Head of caudate nucleus (tissue), 42 donors: ENCODE results near the gene SPOCK2.

Experiments
- DNase-seq, 42 donors: peaks; one replicate each; pipeline versions ENCODE4 v3.0.0 to v3.0.0-alpha.2; 2020 to 2021; ENCODE audit warnings: mixed read lengths in 7 of 42
- intact Hi-C: fragments of 100-400 bp; cut with DNase I; formaldehyde crosslinking; loops from one replicate; pipeline ENCODE4 v1.15.0; 2022

The SPOCK2 gene

GRCh38 chr10:72024596-72024995 lies 63.8 kb downstream of the SPOCK2 start:
- DNase-seq: no peak
- intact Hi-C loops: no loop called here

DNA sequence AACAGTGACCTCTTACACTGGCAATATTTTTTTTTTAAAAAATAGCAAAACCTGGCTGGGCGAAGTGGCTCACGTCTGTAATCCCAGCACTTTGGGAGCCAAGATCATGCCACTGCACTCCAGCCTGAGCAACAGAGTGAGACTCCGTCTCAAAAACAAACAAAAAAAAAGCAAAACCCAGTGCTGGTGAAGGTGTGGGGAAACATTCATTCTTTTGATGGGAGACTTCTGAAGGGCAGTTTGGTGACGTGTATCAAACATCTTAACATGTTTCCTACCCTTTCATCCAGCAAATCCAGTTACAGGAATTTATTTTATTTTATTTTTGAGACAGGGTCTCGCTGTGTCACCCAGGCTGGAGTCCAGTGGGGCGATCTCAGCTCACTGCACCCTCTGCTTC lies 66.1 kb downstream of the SPOCK2 start:
- intact Hi-C loops: no loop called here
- DNase-seq: no peak

DNA sequence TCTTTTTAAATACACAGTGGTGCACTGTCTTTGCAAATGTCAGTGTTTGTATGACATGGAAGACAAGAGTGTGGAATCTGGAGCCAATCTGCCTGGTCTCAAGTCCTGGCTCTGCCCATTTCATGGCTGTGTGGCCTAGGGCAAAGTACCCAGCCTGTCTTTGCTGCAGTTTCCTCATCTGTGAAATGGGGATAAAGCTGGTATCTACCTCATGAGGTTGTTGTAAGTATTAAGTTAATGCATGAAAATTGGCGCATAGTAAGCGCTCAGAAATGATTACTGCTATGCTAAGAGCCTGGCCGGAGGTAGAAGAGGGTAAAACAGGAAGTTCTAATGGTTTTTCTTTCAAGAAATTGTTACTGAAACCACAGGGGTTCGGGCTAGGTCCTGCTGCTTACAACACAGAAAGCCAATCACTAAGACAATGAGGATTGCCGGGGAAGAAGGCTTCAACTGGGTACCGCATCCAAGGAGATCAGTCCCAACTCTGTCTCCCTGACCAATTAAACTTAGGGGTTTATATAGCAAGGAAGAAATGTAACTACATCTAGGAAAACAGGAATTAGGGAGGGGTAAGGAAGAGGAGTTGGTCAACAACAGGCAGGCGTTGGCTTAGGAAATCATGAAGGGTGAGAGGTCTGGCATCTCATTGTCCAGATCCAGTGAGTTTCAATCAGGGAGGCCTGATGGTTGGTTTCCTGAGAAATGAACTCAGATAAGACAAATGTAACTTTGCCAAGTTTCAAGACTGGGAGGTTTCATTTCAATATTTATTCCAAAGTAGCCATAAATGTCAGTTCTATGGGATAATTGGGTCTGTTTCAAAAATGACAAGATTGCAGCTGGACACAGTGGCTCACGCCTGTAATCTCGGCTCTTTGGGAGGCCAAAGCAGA lies 67.2 kb downstream of the SPOCK2 start:
- no peak for DNase-seq
- intact Hi-C loops: no loop called here

- no peak for DNase-seq
- intact Hi-C loops: no loop called here
Measured at GRCh38 chr10:72019085-72019876, 69.1 kb downstream of the SPOCK2 start.

GRCh38 chr10:72016608-72017300 lies 71.6 kb downstream of the SPOCK2 start:
- intact Hi-C loops: no loop called here
- peak in 22 of 42 donors; percentile 25 to 79 (median 54) for DNase-seq

DNA sequence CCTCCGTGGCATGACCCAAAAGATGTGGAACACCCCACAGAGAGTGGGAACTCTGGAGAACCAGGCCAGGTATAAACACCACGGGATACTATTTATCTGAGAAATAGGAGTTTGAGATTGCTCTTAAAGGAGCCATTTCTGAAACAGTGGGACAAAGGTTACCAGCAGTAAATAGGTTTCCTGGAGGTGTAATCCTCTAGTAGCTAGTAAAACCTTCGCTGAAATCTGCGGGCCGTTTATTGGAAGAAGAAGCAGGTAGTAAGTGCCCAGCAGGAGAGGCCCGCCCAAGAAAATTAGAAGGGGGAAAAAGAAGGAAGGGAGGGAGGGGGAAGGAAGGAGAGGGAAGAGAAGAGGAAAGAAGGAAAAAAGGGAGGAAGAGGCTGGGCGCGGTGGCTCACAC lies 72.5 kb downstream of the SPOCK2 start:
- no peak for DNase-seq
- intact Hi-C loops: no loop called here

DNA sequence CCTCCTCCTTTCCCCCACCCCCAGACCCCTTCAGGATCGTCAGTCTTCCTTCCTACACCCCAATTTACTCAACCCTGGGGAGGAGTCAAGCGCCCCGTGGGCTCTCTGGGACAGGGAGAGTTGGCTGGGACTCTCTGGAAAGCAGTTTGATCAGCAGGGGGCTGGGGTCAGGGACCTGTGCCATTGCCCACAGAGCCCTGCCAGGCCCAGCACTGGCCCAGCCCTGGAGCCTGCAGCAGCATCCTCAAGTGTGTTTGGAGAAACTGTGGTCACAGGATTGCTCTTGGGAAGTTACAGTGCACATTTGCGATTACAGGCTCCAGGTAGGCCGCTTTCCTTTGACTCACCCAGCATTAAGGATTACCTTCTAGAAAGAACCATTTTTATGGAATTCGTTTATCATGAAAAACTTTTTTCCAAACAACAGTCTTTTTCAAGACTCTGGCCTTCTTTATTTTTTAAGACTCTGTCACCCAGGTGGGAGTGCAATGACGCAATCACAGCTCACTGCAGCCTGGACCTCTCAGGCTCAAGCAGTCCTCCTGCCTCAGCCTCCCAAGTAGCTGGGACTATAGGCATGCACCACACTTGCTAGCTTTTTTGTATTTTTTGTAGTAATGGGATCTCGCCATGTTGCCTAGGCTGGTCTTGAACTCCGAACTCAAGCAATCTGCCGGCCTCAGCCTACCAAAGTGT lies 73.4 kb downstream of the SPOCK2 start:
- intact Hi-C loops: no loop called here
- DNase-seq: no peak

GRCh38 chr10:72014197-72014596 lies 74.2 kb downstream of the SPOCK2 start:
- DNase-seq: no peak
- intact Hi-C loops: no loop called here

GRCh38 chr10:72013202-72013945 lies 75.0 kb downstream of the SPOCK2 start:
- intact Hi-C loops: no loop called here
- peak in 39 of 42 donors; percentile 25 to 83 (median 67) for DNase-seq

GRCh38 chr10:72012796-72013195 lies 75.6 kb downstream of the SPOCK2 start:
- peak in 2 of 42 donors; percentile 39 to 57 for DNase-seq

DNA sequence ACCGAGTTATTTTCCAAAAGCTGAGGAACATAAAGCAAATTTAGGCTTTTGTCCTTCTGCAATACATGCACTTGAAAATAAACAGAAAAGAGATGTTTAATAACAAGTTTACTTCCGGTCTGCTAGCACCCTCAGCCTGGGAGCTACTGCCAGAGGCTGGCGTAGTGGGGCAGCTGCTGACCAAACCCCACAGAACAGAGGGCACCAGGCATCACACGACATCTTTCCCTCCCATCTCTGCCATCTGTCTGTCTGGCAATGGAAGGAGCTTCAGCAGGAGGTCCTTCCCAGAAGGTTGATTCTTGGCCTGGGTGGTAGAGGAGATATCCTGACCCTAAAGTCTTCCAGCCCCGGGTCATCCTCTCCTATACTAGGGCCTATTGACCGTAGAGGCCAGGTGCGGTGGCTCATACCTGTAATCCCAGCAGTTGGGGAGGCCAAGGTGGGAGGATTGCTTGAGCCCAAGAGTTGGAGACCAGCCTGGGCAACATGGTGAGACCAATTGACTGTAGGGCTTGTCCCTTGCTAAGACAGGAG lies 76.3 kb downstream of the SPOCK2 start:
- intact Hi-C loops: no loop called here

More at GRCh38 chr10:72012796-72013195, 75.6 kb downstream of the SPOCK2 start:
- intact Hi-C loops: no loop called here

GRCh38 chr10:72011468-72011867 lies 76.9 kb downstream of the SPOCK2 start:
- intact Hi-C loops: no loop called here
- DNase-seq: peak; percentile 50 to 91 (median 78)

More for the DNA sequence above, 76.3 kb downstream of the SPOCK2 start:
- peak in 7 of 42 donors; percentile 34 to 80 (median 51) for DNase-seq

GRCh38 chr10:72011016-72011415 lies 77.3 kb downstream of the SPOCK2 start:
- intact Hi-C loops: no loop called here
- DNase-seq: peak in 1 of 42 donors; percentile 56

- DNase-seq: no peak
- intact Hi-C loops: no loop called here
Measured at GRCh38 chr10:72010234-72010973, 77.9 kb downstream of the SPOCK2 start.

DNA sequence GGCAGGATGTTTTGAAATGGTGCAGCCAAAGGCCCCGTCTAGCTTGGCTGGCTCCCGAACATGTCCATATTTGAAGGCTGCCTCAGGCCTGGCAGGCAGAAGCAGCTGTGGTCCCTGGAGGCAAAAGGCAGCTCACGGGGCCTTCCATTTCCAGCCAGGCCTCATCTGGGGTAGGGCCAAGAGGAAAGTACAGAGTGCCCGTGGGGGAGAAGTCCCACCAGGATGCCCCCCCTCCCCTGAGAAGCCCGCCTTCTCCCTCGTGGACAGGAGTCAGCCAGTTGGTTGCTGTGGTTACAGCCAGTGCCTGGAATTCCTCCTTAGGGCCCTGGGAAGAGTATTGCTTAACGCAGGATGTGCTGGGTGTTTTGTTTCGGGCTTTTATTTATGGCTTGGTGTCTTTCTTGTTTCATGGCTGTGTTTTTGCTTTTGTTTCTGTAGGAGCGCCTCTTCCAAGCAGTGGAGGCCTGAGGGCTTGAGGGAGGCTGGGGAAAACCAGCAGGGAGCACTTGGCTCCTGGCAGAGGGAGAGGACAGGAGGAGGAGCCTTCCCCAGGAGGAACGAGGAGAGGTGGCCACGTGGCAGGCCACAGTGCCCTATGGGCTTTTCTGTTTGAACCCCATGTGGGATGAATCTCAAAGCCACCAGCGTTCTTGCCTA lies 78.8 kb downstream of the SPOCK2 start:
- DNase-seq: peak in 36 of 42 donors; percentile 25 to 82 (median 63)
- intact Hi-C loops: no loop called here

GRCh38 chr10:72009051-72009424 lies 79.3 kb downstream of the SPOCK2 start:
- intact Hi-C loops: no loop called here
- no peak for DNase-seq
